SH-SY5Y (cell line): Measurements from ENCODE around the gene FBXO34.

Experiments
- GATA2 ChIP-seq: IDR thresholded peaks from 2 replicates; pipeline ENCODE4 v1.6.1; 2011; ENCODE audit warnings: mild to moderate bottlenecking, low read depth, low read length
- GATA3 ChIP-seq: IDR thresholded peaks from 2 replicates; pipeline ENCODE4 v1.6.1; 2011; ENCODE audit warnings: low read depth, mild to moderate bottlenecking, low read length, moderate library complexity

FBXO34 gene

GRCh38 chr14:55387121-55387520, 115.9 kb downstream of the FBXO34 start:
- no peak for TF ChIP-seq GATA3
- TF ChIP-seq GATA2, result no peak

GRCh38 chr14:55388160-55388559, 116.9 kb downstream of the FBXO34 start:
- TF ChIP-seq GATA2, result no peak
- no peak for TF ChIP-seq GATA3

GRCh38 chr14:55389330-55389729, 118.1 kb downstream of the FBXO34 start:
- TF ChIP-seq GATA3 (no peak), GATA2 (no peak)

GRCh38 chr14:55398679-55399078, 127.5 kb downstream of the FBXO34 start:
- no peak for TF ChIP-seq GATA3
- TF ChIP-seq GATA2, result no peak

DNA sequence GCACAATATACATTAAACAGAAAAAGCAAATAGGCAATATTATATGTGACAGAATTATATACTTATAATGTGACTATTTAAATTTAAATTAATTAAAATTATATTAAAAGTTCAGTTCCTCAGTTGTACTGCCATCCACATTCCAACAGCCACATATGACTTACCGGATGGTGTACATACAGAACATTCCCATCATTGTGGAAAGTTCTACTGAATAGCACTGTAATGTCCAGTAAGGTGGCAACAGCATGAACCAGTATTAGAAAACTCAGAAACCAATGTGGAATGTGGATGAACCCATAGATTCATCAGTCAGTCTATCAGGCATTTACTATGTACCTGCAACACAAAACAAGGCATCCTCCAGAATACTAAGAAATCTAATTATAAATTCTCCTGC, 128.0 kb downstream of the FBXO34 start:
- TF ChIP-seq GATA2, result no peak
- no peak for TF ChIP-seq GATA3

DNA sequence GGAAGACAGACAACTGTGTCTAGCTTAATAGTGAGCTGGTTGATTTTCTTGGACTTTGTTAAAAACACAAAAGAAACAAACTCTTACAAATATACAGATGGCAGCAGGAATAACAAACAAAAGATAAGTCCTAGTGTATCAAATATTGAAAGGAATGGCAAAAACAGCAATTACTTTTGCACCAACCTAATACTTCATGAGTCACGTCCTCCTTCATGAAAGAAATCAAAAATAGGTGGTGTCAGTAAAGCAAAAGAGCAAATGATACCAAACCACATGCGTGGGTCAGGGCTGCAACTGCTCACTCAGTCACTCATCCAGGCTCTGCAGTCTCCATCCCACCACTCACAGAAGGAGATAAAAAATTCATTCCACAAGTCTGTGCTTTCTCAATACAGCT, 128.6 kb downstream of the FBXO34 start:
- TF ChIP-seq GATA3 (no peak), GATA2 (no peak)

- TF ChIP-seq GATA2 (no peak), GATA3 (no peak)
Measured at GRCh38 chr14:55401751-55402150, 130.5 kb downstream of the FBXO34 start.
